Left lung (tissue), 10 donors: ENCODE data around the gene GMPPA. TPM values are rescaled to one million over a fixed set of nuclear protein-coding genes. Genes with fewer than 3 reads are reported as not detected.

Experiments used
- ATAC-seq: fragments of 200-7000 bp; cut with Tn5 transposase; one replicate; pipeline ENCODE4 v1.9.1; 2020; ENCODE audit warnings: moderate library complexity
- DNase-seq, 4 donors: peaks; one replicate each; pipeline ENCODE4 v3.0.0-alpha.2; 2013 to 2020
- H3K27ac ChIP-seq, 2 donors: fragments of 200-600 bp; sonication (generic) in 1 of 2; one replicate each; pipeline versions ENCODE4 v1.5.0 to v1.8.0; 2020 to 2021
- H3K27me3 ChIP-seq, 2 donors: fragments of 200-600 bp; sonication (generic) in 1 of 2; one replicate each; pipeline versions ENCODE4 v1.5.0 to v1.8.0; 2020 to 2021
- H3K36me3 ChIP-seq, 2 donors: fragments of 200-600 bp; sonication (generic) in 1 of 2; one replicate each; pipeline versions ENCODE4 v1.5.0 to v1.8.0; 2020 to 2021
- H3K4me1 ChIP-seq, 2 donors: fragments of 200-600 bp; one replicate each; pipeline ENCODE4 v1.8.0; 2021
- H3K4me3 ChIP-seq, 2 donors: fragments of 200-600 bp; sonication (generic) in 1 of 2; one replicate each; pipeline versions ENCODE4 v1.5.0 to v1.8.0; 2020 to 2021; ENCODE audit warnings: mild to moderate bottlenecking in 1 of 2
- H3K9me3 ChIP-seq, 2 donors: fragments of 200-600 bp; sonication (generic) in 1 of 2; one replicate each; pipeline versions ENCODE4 v1.5.0 to v1.8.0; 2020 to 2021
- intact Hi-C, 2 donors: fragments of 100-400 bp; cut with DNase I; formaldehyde crosslinking; loops; one replicate each; pipeline versions ENCODE4 v1.11.2 to v1.14.2; 2022
- polyA plus RNA-seq, 6 donors: library from polyadenylated mRNA; unstranded; fragments of 120-200 nt; gene quantifications; one replicate each; pipeline ENCODE4 v1.2.1, GENCODE V29; 2013; ENCODE audit not compliant: insufficient read length in 6 of 6
- total RNA-seq, 2 donors: library from RNA; stranded (reverse); fragmentation: NEBNext Ultra II Directional; extraction: Animal tissue kit (Norgen Biotek cat#: 25700); gene quantifications; one replicate each; pipeline ENCODE4 v1.2.1, GENCODE V29; 2021
- TF ChIP-seq, protein P1 (sequence below), 2 donors: fragments of 200-600 bp; sonication (generic) in 1 of 2; IDR thresholded peaks; one replicate each; pipeline versions ENCODE4 v1.5.0 to v1.8.0; 2021; ENCODE audit warnings: antibody characterized with exemption in 2 of 2
- donor health status: DM: no; HTN: yes; CAD: no.
- donor health status: DM: no; HTN: no; CAD: no.

The GMPPA gene
- total and polyA plus RNA-seq, 8 donors: 20.6 to 50.1 (median 25.4) TPM

DNA sequence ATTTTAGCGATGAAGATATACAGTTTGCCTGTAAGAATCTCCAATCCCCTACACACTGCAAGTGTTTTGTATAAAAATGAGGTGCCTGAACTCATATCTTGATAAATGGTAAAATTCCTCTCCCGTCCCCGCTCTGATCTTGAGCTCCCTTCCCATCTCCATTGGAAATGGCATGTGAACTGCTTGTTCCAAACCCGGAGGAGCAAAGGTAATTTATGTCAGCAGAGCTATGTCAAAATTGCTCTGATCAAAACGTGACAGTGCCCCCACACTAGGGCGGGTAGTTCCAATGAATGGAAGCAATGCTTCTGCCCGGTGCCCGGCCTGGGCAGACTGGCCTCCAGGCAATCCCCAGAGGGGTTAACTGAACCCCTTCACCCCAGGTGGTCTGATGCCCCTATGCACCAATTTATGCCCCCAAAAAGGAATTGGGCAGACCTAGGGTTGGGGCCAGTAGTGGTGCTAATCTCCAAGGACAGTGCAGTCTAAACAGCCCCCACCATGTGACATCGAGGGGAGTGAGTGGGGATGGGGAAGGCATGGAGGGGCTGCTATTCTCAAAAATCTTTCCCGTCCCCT is 3.6 kb upstream of the GMPPA start:
- Histone ChIP-seq H3K9me3 (no peaks in the 10 kb centered on the region), H3K27me3 (peaks cover 23 to 76% of the 10 kb centered on the region in 2 donors), H3K36me3 (no peaks in the 10 kb centered on the region), H3K4me3 (no peak overlapping the region), H3K4me1 (peaks cover 11 to 26% of the 10 kb centered on the region in 2 donors), H3K27ac (no peak overlapping the region)
- ATAC-seq: no peak
- intact Hi-C loops: no loop called here
- no peak for DNase-seq
- TF ChIP-seq, protein P1, sequence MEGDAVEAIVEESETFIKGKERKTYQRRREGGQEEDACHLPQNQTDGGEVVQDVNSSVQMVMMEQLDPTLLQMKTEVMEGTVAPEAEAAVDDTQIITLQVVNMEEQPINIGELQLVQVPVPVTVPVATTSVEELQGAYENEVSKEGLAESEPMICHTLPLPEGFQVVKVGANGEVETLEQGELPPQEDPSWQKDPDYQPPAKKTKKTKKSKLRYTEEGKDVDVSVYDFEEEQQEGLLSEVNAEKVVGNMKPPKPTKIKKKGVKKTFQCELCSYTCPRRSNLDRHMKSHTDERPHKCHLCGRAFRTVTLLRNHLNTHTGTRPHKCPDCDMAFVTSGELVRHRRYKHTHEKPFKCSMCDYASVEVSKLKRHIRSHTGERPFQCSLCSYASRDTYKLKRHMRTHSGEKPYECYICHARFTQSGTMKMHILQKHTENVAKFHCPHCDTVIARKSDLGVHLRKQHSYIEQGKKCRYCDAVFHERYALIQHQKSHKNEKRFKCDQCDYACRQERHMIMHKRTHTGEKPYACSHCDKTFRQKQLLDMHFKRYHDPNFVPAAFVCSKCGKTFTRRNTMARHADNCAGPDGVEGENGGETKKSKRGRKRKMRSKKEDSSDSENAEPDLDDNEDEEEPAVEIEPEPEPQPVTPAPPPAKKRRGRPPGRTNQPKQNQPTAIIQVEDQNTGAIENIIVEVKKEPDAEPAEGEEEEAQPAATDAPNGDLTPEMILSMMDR (IDR thresholded peaks at IDR 0.05): no peak

DNA sequence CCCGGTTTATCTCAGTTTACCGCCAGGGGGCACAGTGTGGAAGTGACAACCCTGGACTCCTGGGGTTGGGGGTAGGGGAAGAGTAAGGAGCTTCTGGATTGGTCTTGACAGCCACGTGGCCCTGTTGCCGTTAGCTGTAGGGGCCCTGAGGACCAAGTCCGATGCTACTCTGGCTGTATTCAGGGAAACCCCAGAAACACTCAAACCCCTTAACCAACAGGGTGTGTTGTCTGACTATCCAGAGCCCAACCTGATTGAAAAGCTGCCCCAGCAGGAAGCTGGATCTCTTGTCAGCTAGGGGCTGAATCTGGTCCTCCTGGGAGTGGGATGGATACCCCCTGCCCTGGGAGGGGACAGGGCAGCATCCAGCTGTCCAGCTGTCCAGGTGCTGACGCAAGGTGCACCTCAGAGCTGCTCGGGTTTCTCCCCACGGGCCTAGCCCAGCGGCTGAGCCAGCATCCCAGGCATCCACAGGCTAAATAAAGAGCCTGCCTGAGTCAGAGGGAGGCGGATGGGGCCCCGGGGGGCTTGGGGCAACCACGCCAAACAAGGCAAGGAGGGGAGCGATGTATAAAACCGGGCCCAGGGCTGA is 3.1 kb upstream of the GMPPA start:
- DNase-seq (peak in 1 of 4 donors; percentile 69), ATAC-seq (no peak)
- H3K27ac ChIP-seq: no peak overlapping the region
- peaks cover 23 to 71% of the 10 kb centered on the region in 2 donors for H3K27me3 ChIP-seq
- TF ChIP-seq, protein P1 (IDR thresholded peaks at IDR 0.05): peak; percentile 45 to 49
- H3K4me1 ChIP-seq: peaks cover 11 to 30% of the 10 kb centered on the region in 2 donors
- no peaks in the 10 kb centered on the region for H3K9me3 ChIP-seq
- no peak overlapping the region for H3K4me3 ChIP-seq
- intact Hi-C loops: no loop called here
- no peaks in the 10 kb centered on the region for H3K36me3 ChIP-seq

DNA sequence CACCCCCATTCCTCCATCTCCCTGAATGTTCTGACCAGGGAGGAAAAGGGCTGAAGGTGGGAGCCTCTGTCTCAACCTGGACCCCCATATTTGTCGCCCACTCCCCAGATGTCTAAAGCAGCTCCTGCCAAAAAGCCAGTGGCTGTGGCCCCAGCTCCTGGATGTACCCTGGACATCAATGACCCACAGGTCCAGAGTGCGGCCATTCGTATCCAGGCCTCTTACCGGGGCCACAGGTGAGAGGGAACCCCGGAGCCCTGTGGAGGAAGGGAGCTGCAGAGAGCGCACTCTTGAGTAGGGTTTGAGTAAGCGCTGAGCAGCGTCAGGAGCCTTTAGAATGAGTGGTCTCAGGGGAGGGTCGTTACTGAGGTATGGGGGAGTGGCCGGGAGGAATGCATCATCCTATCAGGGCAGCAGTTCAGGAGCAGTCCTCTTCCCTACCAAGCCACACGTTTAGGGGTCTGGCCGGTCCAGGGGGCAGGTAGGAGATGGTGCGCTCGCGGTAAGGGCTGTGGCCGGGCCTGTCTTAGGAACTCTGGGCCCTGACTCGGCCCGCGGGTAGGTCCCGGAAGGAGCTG is 2.4 kb upstream of the GMPPA start:
- Histone ChIP-seq H3K4me1 (peaks cover 11 to 30% of the 10 kb centered on the region in 2 donors), H3K36me3 (peaks cover 0 to 3% of the 10 kb centered on the region in 2 donors), H3K4me3 (no peak overlapping the region), H3K9me3 (no peaks in the 10 kb centered on the region), H3K27me3 (peaks cover 23 to 65% of the 10 kb centered on the region in 2 donors), H3K27ac (no peak overlapping the region)
- DNase-seq (no peak), ATAC-seq (no peak)
- intact Hi-C loops: no loop called here
- TF ChIP-seq, protein P1 (IDR thresholded peaks at IDR 0.05): no peak

DNA sequence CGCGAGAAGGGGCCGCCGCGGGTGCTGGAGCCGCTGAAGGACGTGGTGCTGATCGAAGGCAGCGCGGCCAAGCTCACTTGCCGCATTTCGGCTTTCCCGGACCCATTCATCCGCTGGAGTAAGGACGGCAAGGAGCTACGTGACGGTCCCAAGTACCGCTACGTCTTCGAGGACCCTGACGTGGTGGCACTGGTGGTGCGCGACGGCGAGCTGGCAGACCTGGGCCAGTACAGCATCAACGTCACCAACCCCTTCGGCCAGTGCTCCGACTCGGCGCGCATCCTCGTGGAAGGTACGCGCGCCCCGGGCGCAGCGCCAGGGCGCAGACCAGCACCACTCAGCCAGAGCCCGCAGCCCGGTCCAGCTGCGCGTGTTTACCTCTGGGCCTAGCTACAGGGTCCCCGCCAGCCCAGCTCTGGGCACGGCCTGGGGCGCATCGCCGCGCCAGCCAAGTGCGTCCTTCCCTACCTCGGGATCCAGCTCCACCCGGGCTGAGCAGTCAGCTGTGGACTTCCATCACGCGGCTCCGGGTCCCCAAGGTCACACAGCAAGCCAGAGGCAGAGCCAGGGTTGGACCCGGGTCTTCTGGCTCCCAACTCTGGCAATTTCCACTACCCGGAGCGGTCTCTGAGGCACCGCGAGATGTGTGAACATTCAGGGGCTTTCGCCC is 1.7 kb upstream of the GMPPA start:
- Histone ChIP-seq H3K4me3 (peak overlapping the region; percentile 74 to 79), H3K4me1 (peaks cover 11 to 30% of the 10 kb centered on the region in 2 donors), H3K36me3 (peaks cover 0 to 9% of the 10 kb centered on the region in 2 donors), H3K27me3 (peaks cover 23 to 59% of the 10 kb centered on the region in 2 donors), H3K9me3 (no peaks in the 10 kb centered on the region), H3K27ac (no peak overlapping the region)
- intact Hi-C loops: no loop called here
- ATAC-seq: no peak
- peak in 1 of 4 donors; percentile 55 for DNase-seq
- TF ChIP-seq, protein P1 (IDR thresholded peaks at IDR 0.05): no peak
